ENCODE measurements around the gene FBXL7.

The FBXL7 gene

DNA sequence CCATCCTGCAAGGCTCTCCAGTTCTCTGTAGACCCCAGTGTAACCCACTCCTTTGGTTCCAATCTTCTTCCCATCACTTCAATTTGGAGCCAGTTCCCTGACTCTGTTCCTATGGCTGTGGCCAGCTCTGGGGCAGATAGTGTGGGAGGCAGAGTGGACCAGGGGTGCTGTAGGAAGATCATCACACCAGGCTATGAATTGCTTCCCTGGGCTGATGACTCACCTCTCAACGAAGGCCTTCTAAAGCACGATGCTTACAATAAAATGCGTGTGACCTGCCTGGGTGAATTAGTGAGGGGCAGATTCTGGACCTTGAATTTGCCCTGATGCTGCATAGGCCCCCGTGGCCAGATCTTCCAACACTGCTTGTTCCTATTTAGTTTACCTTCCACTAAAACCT, 289.7 kb downstream of the FBXL7 start:
- DNase-seq: no peak

DNA sequence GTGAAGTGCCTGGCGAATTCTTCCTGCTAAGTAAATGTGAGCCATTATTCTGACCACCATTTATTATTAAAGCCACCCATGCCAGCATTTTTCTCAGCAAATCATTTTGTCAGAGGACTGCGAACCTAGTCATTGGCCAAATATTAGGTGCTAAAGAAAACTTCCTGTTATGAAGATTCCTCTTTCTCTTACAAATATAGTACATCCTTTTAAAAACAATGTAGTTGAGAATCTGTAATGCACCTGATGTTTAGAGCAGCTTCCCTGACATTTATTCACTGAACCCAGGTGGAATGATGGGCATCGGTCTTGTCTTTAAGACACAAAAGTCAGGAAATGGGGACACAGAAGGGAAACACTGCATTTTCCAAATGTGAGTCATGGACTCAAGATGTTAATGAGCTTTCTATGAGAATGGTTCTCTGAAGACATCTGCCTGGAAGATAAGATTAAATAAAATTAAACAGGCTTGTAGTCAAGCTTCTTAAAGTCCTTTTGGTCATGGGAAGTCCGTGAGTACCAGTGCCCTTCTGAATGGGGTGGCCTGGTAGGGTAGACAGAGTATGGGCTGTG, 290.6 kb downstream of the FBXL7 start:
- no peak for DNase-seq

DNA sequence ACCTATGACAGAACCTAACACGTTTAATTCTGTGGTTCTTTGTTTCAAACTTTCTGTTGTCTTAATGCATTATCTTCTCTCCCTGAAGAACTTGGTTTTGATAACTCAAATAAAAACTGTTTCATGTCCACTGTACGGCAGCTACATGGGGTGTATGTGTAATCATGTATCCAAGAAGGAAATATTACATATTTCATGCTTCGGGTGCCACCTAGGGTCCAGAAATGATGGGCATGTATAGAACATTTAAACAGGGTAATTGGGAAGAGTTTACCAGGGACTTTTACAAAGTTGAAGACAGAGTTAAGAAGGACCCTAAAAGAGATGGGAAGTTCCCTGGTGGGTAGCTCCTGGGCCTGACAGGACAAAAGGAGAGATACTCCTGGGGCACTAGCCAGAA, 291.3 kb downstream of the FBXL7 start:
- no peak for DNase-seq

DNA sequence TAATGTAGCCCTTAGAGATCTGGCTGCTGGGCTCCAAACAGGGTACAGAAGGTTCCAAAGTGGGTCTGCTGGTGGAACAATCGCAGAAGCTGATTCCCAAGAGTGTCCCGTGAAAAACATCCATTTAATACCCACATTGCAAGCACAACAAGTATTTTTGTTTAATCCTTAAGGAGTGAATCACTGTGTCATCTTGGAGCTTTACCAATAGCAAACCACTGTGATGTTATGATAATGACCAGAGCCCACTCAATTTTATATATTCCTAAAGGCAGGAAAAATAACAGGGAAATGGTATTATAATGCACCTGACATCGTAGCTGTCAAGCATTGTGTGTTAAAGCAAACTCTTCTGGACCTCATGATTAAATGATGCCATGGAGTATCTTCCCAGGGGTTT, 291.9 kb downstream of the FBXL7 start:
- DNase-seq: no peak

DNA sequence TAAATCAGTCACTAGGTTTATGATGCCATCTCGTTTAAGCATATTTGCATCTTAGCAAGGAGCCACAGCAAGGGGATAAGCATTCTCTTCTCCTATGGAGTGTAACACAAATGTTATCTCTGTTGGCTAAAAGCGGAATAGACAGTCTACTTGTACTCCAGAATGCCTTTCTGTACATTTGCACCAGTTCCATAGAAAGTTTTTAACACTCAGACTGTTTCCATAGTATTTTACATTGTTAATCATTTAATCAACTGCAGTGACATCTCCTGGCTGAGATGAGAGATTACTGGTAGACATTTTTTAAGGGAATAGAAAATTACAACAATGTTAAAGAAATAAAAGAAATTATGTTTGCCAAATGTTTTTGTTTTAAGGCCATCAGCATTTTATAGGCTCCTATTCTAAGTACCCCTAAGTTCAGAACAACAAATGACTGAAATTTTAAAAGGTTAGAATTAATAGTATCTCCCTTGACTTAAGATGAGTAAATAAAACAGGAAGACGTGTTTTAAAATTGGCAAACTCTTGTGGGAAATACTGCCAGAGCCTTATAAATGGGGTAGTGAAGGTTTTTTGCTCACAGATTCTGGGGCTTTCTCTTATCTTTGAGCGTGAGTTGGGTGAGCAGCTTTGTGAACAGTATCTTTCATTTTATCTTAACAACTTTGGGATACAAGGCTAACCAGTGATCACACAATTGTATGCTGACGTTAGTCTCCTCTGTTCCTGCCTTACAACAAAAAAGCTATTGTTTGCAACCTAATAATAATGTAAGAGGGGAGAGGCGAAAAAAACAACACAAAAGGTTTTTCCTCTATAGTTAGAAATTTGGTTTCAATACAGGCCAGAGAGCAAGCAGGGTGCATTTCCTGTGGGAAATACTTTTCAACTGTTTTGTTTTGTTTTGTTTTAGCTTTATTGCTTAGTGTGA, 294.3 kb downstream of the FBXL7 start:
- DNase-seq: no peak

DNA sequence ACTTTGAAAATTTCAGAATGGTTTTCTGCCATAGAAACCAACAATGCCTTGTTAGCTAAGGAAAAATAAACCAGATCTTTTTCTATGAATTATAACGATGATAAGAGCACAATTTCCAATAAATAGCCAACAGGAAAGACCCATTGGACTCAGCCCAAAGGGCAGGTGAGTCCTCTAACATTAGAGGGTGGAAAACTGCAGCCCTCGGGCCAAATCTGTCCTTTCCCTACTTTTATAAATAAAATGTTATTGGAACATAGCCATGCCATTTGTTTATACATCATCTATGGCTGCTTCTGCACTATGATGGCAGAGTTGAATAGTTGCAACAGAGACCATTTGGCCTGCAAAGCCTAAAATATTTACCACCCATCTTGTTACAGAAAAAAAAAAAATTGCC, 296.1 kb downstream of the FBXL7 start:
- no peak for DNase-seq

DNA sequence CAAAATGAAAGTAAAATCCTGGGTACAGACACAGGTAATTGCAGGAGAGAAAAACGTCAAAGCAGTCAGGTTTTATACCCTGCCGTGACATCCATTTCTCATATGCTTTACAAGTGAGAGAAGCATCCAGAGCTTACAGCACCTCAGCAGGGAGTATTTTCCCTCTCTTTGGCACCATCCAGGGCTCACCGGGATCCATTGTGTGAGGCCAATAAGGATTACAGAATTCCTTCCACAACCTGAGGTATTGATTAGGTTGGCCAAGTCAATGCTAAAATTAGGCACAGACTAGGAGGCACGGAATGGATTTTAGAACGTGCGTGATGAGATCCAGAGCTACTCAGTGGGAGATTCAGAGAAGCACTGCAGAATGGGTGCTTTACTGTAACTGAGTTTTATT, 296.6 kb downstream of the FBXL7 start:
- DNase-seq: no peak

DNA sequence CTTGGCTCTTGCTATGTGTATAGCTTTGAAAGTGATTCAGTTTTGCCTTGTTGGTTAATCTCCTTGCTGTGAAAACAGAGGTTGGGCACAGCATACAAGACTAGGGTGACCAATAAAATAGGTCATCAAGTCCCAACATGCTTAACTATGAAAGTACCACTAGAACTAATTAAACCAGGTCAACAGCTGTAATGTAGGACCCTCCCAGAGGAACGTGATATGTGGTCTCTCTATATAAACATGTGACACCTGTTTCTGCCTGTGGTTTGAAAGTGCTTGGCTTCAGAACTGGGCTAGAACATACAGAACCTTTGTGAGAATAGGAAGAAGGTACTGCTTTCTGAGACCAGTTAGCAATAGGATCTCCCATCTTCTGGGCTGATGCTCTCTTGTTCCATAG, 297.1 kb downstream of the FBXL7 start:
- no peak for DNase-seq

DNA sequence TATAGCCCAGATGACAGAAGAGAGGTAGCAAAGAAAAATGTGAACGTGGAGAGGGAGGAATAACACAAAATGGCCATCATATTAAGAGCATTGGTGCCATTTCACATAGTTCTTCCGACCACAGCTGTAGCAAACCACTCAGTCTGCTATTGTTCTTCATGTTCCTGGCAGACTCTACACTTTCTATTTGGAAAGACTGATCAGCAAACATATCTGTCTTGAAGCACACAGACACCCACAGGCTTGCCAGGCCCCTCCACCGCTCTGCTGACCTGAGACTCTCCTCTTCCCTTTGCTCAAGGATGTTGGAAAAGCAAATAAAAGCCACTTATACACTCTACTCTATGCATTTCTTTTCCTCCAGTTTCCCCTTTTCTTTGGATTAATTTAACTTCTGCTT, 298.0 kb downstream of the FBXL7 start:
- no peak for DNase-seq

DNA sequence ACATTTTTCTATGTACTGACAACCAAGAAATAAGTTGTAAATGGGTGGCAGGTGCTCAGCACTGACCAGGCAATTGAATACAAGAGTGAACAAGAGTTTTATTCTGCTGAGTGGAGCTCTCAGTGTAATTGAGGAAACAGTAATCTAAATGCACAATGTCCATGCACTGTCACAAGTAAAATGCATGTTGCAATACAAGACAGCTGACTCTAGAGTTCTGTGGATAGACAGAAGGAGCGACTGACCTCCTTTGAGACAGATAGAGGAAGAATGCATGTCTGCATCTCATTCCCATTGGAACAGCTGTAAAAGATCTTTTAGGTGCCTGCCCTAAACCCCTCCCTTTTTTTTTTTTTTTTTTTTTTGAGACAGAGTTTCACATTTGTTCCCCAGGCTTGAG, 299.0 kb downstream of the FBXL7 start:
- DNase-seq: no peak

DNA sequence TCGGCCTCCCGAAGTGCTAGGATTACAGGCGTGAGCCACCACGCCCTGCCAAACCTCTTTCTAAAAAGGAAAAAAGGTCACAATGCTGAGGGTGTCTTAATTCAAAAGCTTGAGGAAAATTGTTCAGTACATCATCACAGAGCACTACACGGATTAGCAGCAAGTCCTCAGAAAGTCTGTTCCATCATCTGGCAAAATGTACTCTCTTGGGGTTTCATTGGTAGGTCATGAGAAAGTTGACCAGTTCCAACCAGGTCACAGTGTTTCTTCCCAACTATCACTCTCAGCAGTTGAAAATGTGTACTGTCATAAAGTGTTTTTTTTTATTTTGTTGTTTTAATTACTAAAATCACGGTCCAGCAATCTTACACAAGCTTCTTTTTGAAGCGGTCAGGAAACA, 299.6 kb downstream of the FBXL7 start:
- DNase-seq: no peak

DNA sequence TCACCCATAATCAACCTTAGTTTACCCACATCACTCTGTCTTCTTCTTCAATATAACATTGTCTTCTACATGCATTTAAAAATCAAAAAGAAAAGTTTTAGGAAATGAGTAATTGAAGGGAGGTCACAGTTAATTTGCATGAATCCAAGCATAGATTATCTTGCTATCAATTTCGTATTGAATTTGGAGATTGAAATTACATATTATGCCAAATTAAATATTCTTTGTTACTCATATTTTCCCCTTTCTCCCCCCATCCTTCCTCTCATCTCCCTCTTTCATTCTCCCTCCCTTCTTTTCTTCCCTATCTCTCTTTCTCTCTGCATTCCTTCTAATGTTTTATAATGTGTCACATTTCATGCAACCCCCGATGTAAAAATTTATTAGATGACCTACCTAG, 303.3 kb downstream of the FBXL7 start:
- no peak for DNase-seq

DNA sequence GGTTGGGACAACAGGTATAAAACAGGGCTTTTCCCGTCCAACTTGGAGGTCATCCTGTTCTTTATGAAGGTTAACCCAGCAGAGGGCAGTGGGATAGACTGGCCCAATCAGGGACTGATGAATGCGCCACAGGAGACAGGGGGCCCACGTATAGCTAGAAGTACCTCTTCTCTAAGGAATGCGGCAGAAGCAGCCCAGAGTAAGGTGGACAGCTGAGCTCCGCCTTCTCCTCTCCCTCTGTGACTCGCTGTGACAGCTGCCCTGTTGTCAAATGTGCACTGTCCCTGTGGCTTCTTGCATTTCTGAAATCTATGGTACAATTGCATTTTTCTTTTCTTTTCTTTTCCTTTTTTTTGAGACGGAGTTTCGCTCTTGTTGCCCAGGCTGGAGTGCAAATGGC, 306.6 kb downstream of the FBXL7 start:
- DNase-seq: no peak

DNA sequence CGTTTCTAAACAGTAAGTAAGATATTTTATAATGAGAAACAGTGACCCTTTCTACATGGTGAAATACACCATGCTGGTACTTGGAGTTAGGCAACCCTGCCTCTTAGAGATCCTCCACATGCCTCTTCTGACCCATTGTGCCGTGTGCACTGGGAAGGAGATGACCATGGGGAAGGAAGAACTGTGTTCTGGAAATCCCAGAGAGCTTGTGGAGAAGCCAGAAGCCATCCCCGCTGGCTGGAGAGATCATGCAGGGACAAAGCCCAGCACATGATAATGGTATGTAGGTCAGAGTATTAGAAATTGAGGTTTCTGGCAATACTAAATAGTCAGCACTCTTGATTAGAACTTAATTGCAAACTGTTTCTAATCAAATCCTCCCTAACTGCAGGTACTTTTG, 307.3 kb downstream of the FBXL7 start:
- DNase-seq: no peak

DNA sequence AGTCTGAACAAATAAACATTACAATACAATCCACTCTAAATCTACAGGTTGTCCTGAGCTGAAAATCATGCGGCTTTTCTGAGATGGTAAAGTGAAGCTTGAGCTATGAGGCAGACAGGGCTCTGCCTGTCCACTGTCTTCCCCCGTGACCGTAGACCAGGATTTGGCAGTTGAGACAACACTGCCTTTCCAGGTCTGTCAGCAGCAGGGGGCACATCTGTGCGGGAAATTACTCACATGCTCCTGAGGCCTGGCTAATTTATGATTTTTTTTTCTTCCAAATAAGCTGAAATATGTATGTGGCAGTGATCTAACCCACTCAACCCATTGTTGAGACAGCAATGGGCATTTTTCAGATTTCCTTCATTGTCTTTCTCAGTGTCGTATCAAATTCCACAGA, 307.9 kb downstream of the FBXL7 start:
- no peak for DNase-seq

DNA sequence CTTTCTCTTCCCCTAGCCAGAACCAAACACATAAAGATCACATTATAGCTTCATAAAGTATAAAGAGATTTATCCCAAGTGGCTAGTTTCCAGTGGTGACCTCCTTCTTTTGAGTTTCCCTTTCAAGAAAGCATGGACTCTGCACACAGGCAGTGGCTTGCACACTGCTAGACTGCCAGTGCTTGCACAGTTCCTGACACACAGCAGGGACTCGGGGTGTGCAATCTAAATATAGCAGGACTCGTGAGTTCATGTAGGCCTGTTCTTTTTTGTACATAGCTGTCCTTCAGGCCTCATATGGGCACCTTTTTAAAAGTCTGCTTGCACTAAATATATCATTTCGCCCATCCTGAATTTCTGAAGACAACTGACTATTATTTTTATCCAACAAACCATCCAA, 308.6 kb downstream of the FBXL7 start:
- no peak for DNase-seq

DNA sequence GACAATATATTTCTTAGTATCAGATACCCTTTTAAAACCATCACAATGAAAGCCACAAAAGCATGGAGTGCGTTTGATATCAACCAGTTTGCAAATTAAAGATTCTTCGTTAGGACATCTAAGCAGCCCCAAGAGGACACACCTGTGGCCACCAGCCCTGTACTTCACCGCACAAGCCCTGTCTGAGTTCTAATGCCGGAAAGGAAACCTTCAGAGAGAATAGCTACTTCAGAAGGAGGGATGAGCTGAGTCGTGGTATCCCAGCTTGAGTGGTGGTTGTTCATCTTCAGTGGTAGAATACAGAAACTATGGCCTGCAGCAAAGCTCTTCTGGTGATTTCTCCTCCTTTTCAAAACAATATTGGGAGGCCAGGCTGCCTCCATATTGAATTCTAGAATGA, 319.6 kb downstream of the FBXL7 start:
- DNase-seq: no peak

DNA sequence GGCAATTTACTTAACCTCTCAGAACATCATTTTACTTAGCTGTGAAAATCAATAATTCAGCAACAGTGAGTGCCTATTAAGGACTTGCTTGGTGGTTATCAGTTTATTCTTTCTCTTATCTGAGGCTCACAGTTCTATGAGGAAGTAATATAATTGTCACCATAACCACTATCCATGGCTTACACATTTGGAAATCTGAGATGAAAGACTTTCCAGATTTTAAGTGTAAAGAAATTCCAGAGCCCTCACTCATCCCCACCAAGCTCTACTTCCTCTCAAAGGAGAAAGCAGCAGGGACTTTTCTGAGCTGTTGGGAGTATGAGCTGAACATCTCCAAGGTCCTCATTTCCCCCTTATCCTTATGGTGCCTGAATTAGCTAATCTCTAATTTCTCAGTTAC, 321.5 kb downstream of the FBXL7 start:
- DNase-seq: no peak

DNA sequence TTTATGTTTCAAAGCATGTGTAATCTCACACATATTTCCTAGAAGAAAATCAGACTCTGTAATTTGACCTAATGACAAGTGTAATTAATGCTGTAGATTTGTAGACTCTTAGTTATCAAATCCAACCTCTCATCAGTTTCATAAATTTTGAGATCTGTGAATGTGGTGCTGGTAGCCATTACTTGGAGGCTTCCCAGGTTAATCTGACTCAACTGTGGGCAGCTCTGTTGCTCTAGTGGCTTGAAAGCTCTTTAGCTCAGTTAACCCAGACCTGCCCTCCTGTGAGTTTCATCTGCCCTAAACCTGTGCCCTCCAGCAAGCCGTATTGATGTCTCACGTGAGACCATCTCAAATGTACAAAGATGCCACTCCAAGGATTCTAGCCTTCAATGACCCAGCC, 323.4 kb downstream of the FBXL7 start:
- no peak for DNase-seq

DNA sequence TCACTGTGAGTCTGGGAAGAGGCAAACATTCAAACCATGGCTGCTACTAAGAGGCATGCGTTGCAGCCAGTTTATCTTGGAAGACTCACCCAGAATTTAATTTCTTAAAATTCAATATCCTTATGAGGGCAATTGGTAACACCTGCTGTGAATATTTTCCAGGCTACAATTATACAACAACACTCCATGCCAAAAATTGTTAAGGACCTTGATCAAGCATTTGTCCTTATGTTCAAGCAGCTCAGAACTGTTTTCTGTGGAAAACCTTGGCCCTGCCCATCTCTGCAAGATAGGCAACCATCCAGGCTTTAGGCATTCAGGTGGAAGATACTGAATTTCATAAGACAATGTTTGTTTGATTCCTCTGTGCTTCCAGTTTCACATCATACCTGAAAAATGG, 327.8 kb downstream of the FBXL7 start:
- DNase-seq: no peak

DNA sequence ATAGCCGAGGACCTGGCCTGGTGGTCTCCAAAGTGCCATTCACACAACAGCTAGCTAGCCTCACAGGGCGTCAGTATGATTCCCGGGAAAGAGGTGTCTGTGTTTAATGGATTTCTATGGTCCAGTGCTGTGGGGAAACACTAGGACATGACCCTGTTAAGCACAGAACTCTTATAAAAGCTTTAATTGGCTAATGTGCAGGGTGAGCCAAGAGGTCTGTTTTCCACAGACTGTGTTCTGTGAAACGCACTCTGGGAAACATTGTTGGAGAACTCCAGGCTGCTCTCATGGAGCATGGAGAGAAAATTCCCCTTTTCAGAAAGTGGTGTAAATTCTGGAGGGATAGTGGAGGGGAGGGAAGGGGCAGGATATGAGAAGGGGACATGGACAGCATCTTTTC, 331.4 kb downstream of the FBXL7 start:
- no peak for DNase-seq

DNA sequence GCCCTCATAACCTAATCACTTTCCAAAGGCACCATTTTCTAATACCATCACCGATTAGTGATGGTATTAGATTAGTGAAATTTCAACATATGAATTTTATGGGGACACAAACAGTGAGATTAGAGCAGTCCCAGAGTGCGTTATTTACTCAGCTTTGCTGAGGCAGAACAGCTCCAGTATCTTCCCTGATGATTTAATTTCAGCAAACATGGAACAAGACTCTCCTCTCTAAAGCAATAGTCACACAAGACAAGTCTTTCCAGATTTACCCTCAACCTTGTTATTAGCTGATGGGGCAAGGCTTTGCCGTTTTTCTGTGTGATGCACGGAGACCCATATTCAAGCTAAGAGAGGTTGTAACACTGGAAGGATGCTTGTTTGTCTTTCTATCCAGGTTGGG, 333.4 kb downstream of the FBXL7 start:
- DNase-seq: no peak

DNA sequence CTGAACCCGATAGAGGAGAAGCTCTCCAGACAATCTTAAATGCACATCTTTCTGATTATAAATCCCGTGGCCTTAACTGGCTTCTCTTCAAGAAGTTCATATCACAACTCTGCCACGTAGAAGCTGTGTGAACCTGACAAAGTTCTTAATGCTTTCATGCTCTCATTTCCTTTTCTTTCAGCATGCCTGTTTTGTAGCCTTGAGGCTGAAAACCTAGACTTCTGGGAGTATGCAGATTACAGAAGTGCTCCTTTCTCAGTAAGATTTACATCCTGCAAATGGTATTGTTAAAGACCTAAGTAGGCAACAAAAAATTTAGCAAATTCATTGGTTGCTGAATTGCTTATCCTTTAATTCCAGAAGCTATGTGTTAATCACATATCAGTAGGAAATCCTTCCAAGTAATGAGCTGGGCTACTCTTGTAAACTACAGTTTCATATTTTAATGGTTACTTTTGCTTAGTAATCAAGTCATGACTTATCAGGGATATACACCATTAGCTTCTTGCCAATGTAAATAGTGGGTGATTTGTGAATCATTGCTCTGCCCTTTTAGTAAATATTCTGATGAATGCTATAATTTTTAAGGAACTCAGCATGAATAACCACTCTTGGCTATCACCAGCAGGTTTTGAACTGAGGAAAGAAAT, 334.7 kb downstream of the FBXL7 start:
- no peak for DNase-seq

DNA sequence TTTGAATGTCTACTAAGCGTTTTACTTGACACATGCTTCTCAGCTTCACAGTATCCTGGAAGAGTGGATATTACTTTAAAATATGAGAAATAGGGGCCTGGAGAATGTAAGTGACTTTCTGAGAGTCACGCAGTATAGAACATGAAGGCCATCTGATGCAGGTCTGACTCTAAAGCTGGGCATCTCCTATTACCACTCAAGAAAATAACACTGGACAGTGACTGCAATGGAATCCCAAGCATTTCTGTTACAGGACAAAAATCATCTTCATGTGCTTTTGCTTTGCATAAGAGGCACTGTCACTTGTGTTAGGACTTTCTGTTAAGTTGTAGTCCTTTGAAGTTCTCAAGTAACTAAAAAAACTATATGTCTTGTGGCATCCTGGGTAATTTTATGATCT, 335.5 kb downstream of the FBXL7 start:
- no peak for DNase-seq
